ENCODE data around the gene GTPBP4.

DNA sequence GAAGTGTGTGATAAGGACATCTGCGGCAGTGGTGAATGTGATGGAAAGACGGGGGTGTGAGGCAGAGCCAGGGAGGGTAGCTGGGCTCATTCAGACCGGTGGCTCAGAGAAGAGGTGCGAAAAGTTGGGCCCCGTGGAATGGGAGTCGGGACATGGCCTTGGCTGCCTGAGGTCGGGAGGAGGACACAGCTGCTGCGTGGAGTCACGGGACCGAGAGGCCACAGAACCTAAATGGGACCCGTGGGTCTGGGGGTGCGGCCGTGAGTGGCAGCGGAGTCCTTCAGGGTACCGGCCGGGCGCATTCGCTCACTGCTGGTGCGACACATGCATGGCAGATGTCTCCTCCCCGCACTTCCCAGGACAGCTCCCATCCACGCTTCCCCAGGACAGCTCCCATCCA is 33.8 kb upstream of the GTPBP4 start:
- TF ChIP-seq YY1 (IDR thresholded peaks at IDR 0.05) (no peak), HNF4G (IDR thresholded peaks at IDR 0.05) (no peak), TAF1 (conservative IDR thresholded peaks at IDR 0.05) (no peak), RAD21 (IDR thresholded peaks at IDR 0.05) (no peak), GABPA (IDR thresholded peaks at IDR 0.05 in 1 of 2, conservative IDR thresholded peaks at IDR 0.05 in 1 of 2) (no peak)
- TF ChIP-seq, protein P1, sequence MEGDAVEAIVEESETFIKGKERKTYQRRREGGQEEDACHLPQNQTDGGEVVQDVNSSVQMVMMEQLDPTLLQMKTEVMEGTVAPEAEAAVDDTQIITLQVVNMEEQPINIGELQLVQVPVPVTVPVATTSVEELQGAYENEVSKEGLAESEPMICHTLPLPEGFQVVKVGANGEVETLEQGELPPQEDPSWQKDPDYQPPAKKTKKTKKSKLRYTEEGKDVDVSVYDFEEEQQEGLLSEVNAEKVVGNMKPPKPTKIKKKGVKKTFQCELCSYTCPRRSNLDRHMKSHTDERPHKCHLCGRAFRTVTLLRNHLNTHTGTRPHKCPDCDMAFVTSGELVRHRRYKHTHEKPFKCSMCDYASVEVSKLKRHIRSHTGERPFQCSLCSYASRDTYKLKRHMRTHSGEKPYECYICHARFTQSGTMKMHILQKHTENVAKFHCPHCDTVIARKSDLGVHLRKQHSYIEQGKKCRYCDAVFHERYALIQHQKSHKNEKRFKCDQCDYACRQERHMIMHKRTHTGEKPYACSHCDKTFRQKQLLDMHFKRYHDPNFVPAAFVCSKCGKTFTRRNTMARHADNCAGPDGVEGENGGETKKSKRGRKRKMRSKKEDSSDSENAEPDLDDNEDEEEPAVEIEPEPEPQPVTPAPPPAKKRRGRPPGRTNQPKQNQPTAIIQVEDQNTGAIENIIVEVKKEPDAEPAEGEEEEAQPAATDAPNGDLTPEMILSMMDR (IDR thresholded peaks at IDR 0.05; ENCODE audit: low read depth, low read length, missing input control) = no peak
- TF ChIP-seq, protein P2, sequence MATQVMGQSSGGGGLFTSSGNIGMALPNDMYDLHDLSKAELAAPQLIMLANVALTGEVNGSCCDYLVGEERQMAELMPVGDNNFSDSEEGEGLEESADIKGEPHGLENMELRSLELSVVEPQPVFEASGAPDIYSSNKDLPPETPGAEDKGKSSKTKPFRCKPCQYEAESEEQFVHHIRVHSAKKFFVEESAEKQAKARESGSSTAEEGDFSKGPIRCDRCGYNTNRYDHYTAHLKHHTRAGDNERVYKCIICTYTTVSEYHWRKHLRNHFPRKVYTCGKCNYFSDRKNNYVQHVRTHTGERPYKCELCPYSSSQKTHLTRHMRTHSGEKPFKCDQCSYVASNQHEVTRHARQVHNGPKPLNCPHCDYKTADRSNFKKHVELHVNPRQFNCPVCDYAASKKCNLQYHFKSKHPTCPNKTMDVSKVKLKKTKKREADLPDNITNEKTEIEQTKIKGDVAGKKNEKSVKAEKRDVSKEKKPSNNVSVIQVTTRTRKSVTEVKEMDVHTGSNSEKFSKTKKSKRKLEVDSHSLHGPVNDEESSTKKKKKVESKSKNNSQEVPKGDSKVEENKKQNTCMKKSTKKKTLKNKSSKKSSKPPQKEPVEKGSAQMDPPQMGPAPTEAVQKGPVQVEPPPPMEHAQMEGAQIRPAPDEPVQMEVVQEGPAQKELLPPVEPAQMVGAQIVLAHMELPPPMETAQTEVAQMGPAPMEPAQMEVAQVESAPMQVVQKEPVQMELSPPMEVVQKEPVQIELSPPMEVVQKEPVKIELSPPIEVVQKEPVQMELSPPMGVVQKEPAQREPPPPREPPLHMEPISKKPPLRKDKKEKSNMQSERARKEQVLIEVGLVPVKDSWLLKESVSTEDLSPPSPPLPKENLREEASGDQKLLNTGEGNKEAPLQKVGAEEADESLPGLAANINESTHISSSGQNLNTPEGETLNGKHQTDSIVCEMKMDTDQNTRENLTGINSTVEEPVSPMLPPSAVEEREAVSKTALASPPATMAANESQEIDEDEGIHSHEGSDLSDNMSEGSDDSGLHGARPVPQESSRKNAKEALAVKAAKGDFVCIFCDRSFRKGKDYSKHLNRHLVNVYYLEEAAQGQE (IDR thresholded peaks at IDR 0.05) = no peak
- TF ChIP-seq, protein P3, sequence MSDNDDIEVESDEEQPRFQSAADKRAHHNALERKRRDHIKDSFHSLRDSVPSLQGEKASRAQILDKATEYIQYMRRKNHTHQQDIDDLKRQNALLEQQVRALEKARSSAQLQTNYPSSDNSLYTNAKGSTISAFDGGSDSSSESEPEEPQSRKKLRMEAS (IDR thresholded peaks at IDR 0.05) = no peak
